Loucy (cell line): ENCODE measurements around the gene TRRAP.

Experiments used
- H2AFZ ChIP-seq: fragments of 200-600 bp; sonication (generic); 2 replicates; pipeline ENCODE4 v1.6.0; 2016; ENCODE audit warnings: antibody characterized with exemption, mild to moderate bottlenecking, low read length, moderate library complexity
- H3F3A ChIP-seq: fragments of 200-600 bp; 2 replicates; pipeline ENCODE4 v1.6.0; 2016; ENCODE audit warnings: antibody characterized with exemption, low read depth, mild to moderate bottlenecking
- H3K27me3 ChIP-seq: fragments of 200-600 bp; sonication (generic); 2 replicates; pipeline ENCODE4 v1.6.1; 2014; ENCODE audit warnings: low read length, mild to moderate bottlenecking; ENCODE audit not compliant: insufficient read depth, poor library complexity, severe bottlenecking
- H3K36me3 ChIP-seq: fragments of 200-600 bp; sonication (generic); 2 replicates; pipeline ENCODE4 v1.6.1; 2016; ENCODE audit warnings: low read length; ENCODE audit not compliant: insufficient read depth
- H3K4me1 ChIP-seq: fragments of 200-600 bp; sonication (generic); 2 replicates; pipeline ENCODE4 v1.5.1; 2014; ENCODE audit warnings: low read length, mild to moderate bottlenecking; ENCODE audit not compliant: insufficient read depth, poor library complexity, severe bottlenecking
- H3K4me2 ChIP-seq: fragments of 200-600 bp; sonication (generic); 2 replicates; pipeline ENCODE4 v1.6.0; 2014; ENCODE audit warnings: antibody characterized with exemption, low read length, low read depth, mild to moderate bottlenecking; ENCODE audit not compliant: poor library complexity, severe bottlenecking
- H3K4me3 ChIP-seq: fragments of 200-600 bp; sonication (generic); 2 replicates; pipeline ENCODE4 v1.5.1; 2014; ENCODE audit warnings: low read length, mild to moderate bottlenecking, mixed read lengths; ENCODE audit not compliant: poor library complexity, severe bottlenecking
- H3K79me2 ChIP-seq: fragments of 200-600 bp; sonication (generic); 2 replicates; pipeline ENCODE4 v1.6.1; 2014; ENCODE audit warnings: low read length; ENCODE audit not compliant: insufficient read depth
- H3K9ac ChIP-seq: fragments of 200-600 bp; sonication (generic); 2 replicates; pipeline ENCODE4 v1.6.0; 2014; ENCODE audit warnings: mild to moderate bottlenecking, low read depth, low read length, moderate library complexity; ENCODE audit not compliant: poor library complexity, severe bottlenecking
- H3K9me2 ChIP-seq: fragments of 200-600 bp; sonication (generic); replicated peaks from 2 replicates; pipeline ENCODE4 v1.6.1; 2016; ENCODE audit warnings: low read depth, low read length, mixed read lengths
- H3K9me3 ChIP-seq: fragments of 200-600 bp; sonication (generic); 2 replicates; pipeline ENCODE4 v1.6.1; 2014; ENCODE audit warnings: mild to moderate bottlenecking, antibody characterized with exemption, low read length, low read depth; ENCODE audit not compliant: insufficient read depth
- H4K20me1 ChIP-seq: fragments of 200-600 bp; sonication (generic); 2 replicates; pipeline ENCODE4 v1.6.0; 2014; ENCODE audit warnings: antibody characterized with exemption, low read length, mild to moderate bottlenecking; ENCODE audit not compliant: insufficient read depth, poor library complexity, severe bottlenecking
- CTCF ChIP-seq: fragments of 200-600 bp; sonication (generic); conservative IDR thresholded peaks from 2 replicates; pipeline ENCODE4 v1.5.1; 2014; ENCODE audit warnings: mild to moderate bottlenecking, antibody characterized with exemption, low read length
- EZH2phosphoT487 ChIP-seq: fragments of 200-600 bp; IDR thresholded peaks from 2 replicates; pipeline ENCODE4 v1.6.1; 2018; ENCODE audit warnings: antibody characterized with exemption, mild to moderate bottlenecking, moderate library complexity, borderline replicate concordance

TRRAP gene

GRCh38 chr7:98992076-98992475 lies 113.7 kb downstream of the TRRAP start:
- no peaks in the 10 kb centered on the region for H3F3A ChIP-seq
- no peaks in the 10 kb centered on the region for H3K4me1 ChIP-seq
- H3K36me3 ChIP-seq, result peaks cover 92% of the 10 kb centered on the region; the same call in 1 of the 2 replicates
- H3K4me2 ChIP-seq, result no peak overlapping the region
- TF ChIP-seq EZH2phosphoT487 (no peak), CTCF (no peak)
- no peak overlapping the region for H2AFZ ChIP-seq
- H3K79me2 ChIP-seq, result no peaks in the 10 kb centered on the region
- no peaks in the 10 kb centered on the region for H3K27me3 ChIP-seq
- no peaks in the 10 kb centered on the region for H4K20me1 ChIP-seq
- no peak overlapping the region for H3K9ac ChIP-seq
- H3K9me2 ChIP-seq, result no peaks in the 10 kb centered on the region
- no peak overlapping the region for H3K4me3 ChIP-seq
- no peaks in the 10 kb centered on the region for H3K9me3 ChIP-seq

GRCh38 chr7:98993024-98993897 lies 114.9 kb downstream of the TRRAP start:
- no peak overlapping the region for H3K4me2 ChIP-seq
- TF ChIP-seq CTCF (peak; percentile 40), EZH2phosphoT487 (no peak)
- peaks cover 89% of the 10 kb centered on the region; the same call in 1 of the 2 replicates for H3K36me3 ChIP-seq
- no peaks in the 10 kb centered on the region for H3K9me2 ChIP-seq
- no peaks in the 10 kb centered on the region for H4K20me1 ChIP-seq
- H3K4me3 ChIP-seq, result no peak overlapping the region
- H3K27me3 ChIP-seq, result no peaks in the 10 kb centered on the region
- H3K79me2 ChIP-seq, result no peaks in the 10 kb centered on the region
- no peaks in the 10 kb centered on the region for H3F3A ChIP-seq
- H3K9me3 ChIP-seq, result no peaks in the 10 kb centered on the region
- no peak overlapping the region for H2AFZ ChIP-seq
- no peaks in the 10 kb centered on the region for H3K4me1 ChIP-seq
- no peak overlapping the region for H3K9ac ChIP-seq

- peaks cover 87% of the 10 kb centered on the region; the same call in 1 of the 2 replicates for H3K36me3 ChIP-seq
- no peaks in the 10 kb centered on the region for H3K4me1 ChIP-seq
- H3K4me3 ChIP-seq, result no peak overlapping the region
- H3K9ac ChIP-seq, result no peak overlapping the region
- no peak overlapping the region for H2AFZ ChIP-seq
- H3K4me2 ChIP-seq, result no peak overlapping the region
- no peaks in the 10 kb centered on the region for H3K79me2 ChIP-seq
- H3F3A ChIP-seq, result no peaks in the 10 kb centered on the region
- H3K9me2 ChIP-seq, result no peaks in the 10 kb centered on the region
- H4K20me1 ChIP-seq, result no peaks in the 10 kb centered on the region
- H3K27me3 ChIP-seq, result no peaks in the 10 kb centered on the region
- TF ChIP-seq EZH2phosphoT487 (no peak), CTCF (no peak)
- H3K9me3 ChIP-seq, result no peaks in the 10 kb centered on the region
These were observed 116.0 kb downstream of the TRRAP start for GRCh38 chr7:98994046-98994944.
